Stimulated activated CD4-positive, alpha-beta T cell treated with anti-CD3 and anti-CD28 coated beads, Interleukin-12 subunit alpha, Interleukin-12 subunit beta, amount 100 ng/mL, for 24 hours (primary cell): ENCODE data around the gene SETSIP.
"Not testable (repeated sequence)": the region's sequence is repeated elsewhere in the genome, so short reads cannot be mapped to it uniquely, and the experiment has no call there.

ENCODE experiments used
- DNase-seq, 2 experiments: peaks; one replicate each; pipeline ENCODE4 v3.0.0-alpha.2; 2020; ENCODE audit warnings: low read depth in 2 of 2

The SETSIP gene

DNA sequence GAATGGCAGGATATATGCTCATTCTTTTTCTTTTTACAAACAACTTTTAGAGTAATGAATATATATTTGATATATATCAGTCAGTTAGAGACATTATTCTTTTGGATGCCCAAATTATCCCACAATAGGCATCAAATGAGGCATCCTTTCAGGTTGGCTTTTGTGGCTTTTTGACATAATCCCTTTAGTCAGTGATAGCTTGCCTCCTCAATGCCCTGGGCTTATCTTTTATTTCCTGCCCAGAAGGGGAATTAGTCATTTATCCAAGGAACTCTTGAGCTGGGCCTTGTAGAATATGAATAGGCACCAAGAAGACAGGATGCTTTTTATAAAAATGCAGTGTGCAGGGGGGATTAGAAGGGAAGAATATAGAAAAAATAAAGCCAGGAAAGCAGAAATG lies 23.3 kb downstream of the SETSIP start:
- DNase-seq: no peak

DNA sequence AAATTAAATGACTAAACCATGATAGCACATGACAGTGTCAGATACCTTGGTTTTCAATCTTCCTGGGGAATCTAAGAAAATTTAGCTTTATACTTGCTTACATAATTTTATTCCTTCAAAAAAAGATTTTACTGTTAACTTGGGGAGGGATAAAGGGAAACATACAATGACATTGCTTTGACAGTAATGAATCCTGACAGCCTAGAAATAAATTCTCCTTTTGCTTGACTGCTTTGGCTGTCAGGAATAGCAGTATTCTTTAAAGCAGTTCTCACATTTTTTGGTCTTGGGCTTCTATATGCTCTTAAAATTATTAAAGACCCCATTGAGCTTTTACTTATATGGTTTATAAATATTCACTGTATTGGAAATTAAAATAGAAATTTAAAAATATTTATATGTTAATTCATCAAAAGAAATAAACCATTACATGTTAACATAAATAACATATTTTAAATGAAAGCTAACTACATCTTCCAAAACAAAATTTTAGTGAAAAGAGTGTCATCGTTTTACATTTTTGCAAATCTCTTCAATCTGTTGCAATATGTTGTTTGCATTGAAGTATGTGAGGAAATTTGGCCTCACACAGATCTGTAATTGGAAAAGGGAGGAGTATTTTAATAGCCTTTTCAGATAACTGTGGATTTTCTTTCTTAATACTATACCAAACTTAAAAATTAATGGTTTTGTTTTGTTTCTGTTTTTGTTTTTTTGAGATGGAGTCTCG lies 29.3 kb downstream of the SETSIP start:
- DNase-seq: no peak

DNA sequence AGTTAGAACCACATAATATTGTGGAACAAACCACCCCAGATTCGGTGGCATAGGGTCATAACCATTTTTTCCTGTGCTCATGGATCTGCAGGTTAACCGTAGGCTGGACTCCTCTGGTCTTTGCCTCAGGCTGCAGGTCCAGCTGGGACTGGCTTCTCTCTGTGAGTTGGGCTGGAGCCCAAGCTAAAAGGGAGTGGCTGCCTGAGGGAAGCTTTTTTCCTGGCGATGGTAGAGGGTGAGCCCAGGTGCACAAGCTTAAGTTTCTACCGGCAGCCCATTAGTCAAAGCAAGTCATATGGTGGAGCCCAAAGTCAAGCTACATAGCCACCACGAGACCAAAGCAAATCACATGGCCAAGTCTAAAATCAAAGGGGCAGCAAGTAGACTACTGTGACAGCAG lies 31.6 kb downstream of the SETSIP start:
- no peak for DNase-seq

DNA sequence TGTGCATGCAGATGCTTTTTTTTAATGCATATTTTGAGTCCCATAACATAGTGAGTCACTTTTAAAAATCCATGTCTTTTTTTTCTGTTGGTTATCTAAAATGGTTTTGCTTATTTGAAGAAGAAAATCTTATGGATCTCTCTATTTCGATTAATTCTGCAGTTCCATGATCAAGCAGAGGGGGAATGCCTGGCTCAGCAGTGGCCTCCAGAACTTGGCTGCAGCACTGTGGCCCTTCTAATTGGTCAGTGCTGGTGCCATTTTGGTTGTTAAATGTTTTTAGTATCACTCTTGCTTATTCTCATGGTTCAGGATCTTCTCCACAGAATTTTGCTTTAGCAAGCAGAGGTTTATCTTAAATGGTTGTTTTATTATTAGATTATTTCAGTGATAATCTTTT lies 34.2 kb downstream of the SETSIP start:
- no peak for DNase-seq

DNA sequence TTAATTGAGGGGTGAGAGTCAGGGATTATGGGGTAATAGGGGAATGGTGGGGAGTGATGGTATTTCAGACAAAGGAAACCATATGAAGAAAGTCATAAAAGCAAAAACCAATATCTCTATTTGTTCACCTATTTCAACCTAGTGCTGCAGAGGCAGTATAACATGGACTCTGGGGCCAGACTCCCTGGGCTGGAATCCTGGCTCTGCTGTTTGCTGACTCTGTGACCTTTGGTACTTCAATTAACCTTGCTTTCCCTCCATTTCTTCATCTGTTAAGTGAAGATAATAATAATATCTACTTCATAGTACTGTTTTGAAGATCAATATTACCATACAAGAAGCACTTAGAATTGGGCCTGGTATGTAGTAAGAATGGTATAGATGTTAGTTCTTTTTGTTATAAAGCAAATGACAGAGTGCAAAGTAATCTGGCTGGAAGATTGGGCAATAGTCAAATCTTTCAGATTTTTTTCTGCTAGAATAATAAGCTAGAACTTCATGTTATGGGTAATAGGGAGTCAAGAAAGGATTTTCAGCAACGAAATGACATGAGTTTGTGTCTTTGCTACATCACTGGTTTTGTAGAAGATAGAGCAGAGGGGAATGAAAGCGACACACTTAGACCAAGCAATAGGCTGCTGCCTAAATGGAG lies 36.4 kb downstream of the SETSIP start:
- DNase-seq: no peak

DNA sequence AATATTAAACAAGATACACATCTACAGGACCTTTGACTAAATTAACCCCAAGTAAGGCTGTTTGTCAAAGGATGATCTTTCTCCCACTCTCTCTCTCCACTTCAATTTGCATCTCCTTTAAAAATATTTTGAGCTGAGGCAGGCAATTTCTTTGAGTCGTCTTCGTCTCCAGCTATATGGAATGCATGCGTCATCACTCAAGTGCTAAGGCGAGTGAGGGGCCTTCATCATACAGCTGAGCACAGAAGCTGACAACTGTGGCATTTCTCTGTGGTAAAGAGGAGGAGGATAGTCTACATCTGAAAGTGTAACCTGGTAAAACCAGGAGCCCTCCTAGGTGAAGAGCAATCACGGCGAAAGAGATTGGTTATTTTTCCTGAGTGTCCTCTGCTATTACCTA lies 37.8 kb downstream of the SETSIP start:
- no peak for DNase-seq

DNA sequence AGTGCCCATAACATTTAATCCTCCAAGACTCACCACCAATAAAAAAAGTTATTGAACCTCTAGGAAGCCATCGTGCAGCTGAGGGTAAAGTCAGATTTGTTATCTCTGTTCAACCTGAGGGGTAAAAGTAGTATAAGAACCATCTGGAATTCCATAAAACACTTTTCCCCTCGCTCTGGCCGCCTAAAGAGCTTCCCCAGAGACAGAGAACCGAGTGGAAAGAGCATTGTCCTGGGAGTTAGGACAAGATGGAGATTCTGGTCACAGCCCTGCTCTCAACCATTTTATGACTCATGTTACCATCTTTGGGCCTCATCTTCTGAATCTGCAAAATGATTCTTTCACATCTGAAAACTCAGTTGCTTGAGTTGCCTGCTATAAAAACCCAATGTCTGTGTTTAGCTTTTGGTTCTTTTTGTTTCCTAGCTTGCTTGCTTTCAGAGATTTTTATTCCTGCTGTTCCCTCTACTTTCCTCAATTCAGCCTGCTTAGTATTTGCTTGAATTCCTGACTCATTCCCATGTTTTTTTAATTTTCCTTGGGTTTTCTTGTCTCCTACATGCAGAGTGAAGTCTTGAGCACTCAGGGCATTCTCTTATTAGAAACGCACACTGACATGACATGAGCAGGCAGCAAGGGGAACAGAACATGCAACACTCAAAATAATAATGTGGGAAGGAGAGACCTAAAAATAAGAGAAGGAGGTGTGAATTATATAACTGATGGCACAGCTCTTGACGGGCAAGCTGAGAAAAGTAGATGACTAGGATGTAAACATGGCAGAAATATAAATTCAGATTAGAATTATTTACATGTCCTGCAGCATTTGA lies 43.7 kb downstream of the SETSIP start:
- DNase-seq: no peak

DNA sequence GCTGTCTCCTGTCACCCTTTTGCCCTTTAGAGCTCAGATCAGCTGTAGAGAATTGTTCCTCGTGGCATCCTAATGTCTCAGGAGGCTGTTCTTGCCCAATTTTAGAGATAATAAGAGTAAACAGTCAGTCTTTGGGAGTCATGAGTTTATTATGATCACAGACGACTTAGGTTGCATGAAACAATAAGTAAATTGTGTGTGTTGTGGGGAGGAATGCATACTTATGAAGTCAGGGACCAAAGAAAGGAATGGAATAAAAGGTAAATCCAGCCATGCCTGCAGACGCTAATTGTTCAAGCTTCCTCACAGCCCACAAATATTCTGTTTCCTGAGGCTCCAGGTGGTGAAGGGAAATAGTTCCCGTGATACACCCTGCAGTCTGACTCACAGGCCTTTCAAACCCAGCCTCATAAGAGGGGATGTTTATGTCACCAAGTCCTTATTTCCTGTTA lies 44.5 kb downstream of the SETSIP start:
- DNase-seq: no peak

DNA sequence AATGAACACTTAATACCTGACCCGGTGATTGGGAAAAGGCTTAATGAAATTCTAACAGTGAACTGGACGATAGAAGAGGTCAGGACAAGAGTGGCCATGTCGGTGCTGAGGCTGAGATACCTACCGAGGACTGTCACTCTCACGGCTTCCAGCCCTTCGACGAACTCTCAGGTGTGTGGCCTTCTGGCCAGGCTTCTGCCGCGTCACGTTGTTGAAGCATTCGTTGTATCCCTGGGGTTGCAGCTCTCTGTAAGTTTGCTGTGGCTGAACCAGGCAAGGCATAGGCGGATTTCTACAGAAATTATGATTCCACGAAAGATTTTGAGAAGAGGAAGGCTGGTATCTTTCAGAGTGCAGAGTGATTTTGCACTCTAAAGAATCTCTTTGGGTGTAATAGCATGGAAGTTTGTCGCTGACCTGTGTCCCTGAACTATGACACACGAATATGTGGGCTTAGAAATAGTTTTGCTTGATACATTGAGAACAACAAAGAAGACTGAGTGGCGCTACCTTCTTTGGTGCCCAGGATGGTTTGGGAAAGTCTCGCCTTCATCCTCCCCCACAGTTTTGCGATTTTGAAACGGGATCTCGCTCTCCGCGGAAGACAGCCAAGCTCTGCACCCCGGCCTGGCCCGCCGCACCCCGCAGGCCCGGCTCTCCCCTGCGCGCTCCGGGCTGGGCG lies 45.8 kb downstream of the SETSIP start:
- no peak for DNase-seq

DNA sequence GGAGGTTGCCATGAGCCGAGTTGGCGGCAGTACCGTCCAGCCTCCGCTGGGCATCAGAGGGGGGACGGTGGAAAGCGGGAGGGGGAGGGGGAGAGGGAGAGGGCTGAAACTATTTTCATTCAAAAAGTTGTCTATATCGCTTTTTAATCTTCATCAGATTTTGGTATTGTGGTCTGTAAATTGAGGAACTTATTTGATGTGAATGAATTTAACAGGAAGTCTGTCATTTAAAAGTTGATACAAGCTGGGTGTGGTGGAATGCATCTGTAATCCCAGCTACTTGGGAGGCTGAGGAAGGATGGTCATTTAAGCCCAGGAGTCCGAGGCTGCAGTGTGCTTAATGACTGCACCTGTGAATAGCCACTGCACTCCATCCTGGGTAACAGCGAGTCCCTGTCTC lies 48.4 kb downstream of the SETSIP start:
- DNase-seq: no peak

DNA sequence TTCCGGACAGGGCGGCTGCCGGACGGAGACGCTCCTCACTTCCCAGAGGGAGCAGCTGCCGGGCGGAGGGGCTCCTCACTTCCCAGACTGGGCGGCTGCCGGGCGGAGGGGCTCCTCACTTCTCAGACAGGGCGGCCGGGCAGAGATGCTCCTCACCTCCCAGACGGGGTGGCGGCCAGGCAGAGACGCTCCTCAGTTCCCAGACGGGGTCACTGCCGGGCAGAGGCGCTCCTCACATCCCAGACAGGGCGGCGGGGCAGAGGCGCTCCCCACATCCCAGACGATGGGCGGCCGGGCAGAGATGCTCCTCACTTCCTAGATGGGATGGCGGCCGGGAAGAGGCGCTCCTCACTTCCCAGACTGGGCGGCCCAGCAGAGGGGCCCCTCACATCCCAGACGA lies 49.2 kb downstream of the SETSIP start:
- DNase-seq: not testable (repeated sequence)
